OCI-LY7 (cell line): Measurements from ENCODE around the gene CLK2.

Experiments used
- EZH2phosphoT487 ChIP-seq: fragments of 200-600 bp; sonication (generic); IDR thresholded peaks from 2 replicates; pipeline ENCODE4 v1.6.1; 2018; ENCODE audit warnings: low read depth, borderline replicate concordance, mild to moderate bottlenecking, mixed run types, antibody characterized with exemption, low read length, moderate library complexity, mixed read lengths
- TF ChIP-seq, protein P1 (sequence below): fragments of 200-600 bp; sonication (generic); conservative IDR thresholded peaks from 2 replicates; pipeline ENCODE4 v1.5.1; 2014; ENCODE audit warnings: mild to moderate bottlenecking, antibody characterized with exemption, low read length, moderate library complexity, mixed read lengths

GRCh38 chr1:155223047-155223446, 50.3 kb downstream of the CLK2 start:
- TF ChIP-seq, protein P1, sequence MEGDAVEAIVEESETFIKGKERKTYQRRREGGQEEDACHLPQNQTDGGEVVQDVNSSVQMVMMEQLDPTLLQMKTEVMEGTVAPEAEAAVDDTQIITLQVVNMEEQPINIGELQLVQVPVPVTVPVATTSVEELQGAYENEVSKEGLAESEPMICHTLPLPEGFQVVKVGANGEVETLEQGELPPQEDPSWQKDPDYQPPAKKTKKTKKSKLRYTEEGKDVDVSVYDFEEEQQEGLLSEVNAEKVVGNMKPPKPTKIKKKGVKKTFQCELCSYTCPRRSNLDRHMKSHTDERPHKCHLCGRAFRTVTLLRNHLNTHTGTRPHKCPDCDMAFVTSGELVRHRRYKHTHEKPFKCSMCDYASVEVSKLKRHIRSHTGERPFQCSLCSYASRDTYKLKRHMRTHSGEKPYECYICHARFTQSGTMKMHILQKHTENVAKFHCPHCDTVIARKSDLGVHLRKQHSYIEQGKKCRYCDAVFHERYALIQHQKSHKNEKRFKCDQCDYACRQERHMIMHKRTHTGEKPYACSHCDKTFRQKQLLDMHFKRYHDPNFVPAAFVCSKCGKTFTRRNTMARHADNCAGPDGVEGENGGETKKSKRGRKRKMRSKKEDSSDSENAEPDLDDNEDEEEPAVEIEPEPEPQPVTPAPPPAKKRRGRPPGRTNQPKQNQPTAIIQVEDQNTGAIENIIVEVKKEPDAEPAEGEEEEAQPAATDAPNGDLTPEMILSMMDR: no peak
- no peak for TF ChIP-seq EZH2phosphoT487
